Central memory CD8-positive, alpha-beta T cell (primary cell): ENCODE data around the gene IFT122.

Source experiments
- ATAC-seq: fragments of 150-1000 bp; cut with Tn5 transposase; replicated peaks from 2 replicates; pipeline ENCODE4 v1.10.0; 2022; ENCODE audit warnings: mild to moderate bottlenecking, moderate FRiP score, moderate number of reproducible peaks; ENCODE audit not compliant: poor library complexity, severe bottlenecking; ENCODE audit errors: extremely low read depth
- DNase-seq, 2 donors: peaks; one replicate each; pipeline ENCODE4 v3.0.0; 2021; ENCODE audit warnings: low spot score in 2 of 2
- H3K27ac Mint-ChIP-seq: one replicate; pipeline ENCODE4 v1.8.0; 2022; ENCODE audit warnings: low read depth, mild to moderate bottlenecking, moderate library complexity, mixed read lengths
- H3K27me3 Mint-ChIP-seq: one replicate; pipeline ENCODE4 v1.8.0; 2022; ENCODE audit warnings: mixed read lengths
- H3K36me3 Mint-ChIP-seq: one replicate; pipeline ENCODE4 v1.8.0; 2022; ENCODE audit warnings: mild to moderate bottlenecking, moderate library complexity, mixed read lengths; ENCODE audit not compliant: insufficient read depth
- H3K4me1 Mint-ChIP-seq: one replicate; pipeline ENCODE4 v1.8.0; 2022; ENCODE audit warnings: mixed read lengths
- H3K4me3 Mint-ChIP-seq: one replicate; pipeline ENCODE4 v1.8.0; 2022; ENCODE audit warnings: mild to moderate bottlenecking, moderate library complexity, mixed read lengths
- H3K9me3 Mint-ChIP-seq: one replicate; pipeline ENCODE4 v1.8.0; 2022; ENCODE audit warnings: mixed read lengths

IFT122 gene

GRCh38 chr3:129429602-129430001, 10.4 kb upstream of the IFT122 start:
- no peak for ATAC-seq
- peaks cover 36% of the 10 kb centered on the region for H3K36me3 Mint-ChIP-seq
- no peak for DNase-seq
- H3K27ac Mint-ChIP-seq, result no peak overlapping the region
- H3K4me3 Mint-ChIP-seq, result no peak overlapping the region
- no peaks in the 10 kb centered on the region for H3K9me3 Mint-ChIP-seq
- no peaks in the 10 kb centered on the region for H3K27me3 Mint-ChIP-seq
- peaks cover 14% of the 10 kb centered on the region for H3K4me1 Mint-ChIP-seq

- DNase-seq (no peak), ATAC-seq (no peak)
- Mint-ChIP-seq H3K9me3 (no peaks in the 10 kb centered on the region), H3K4me1 (peaks cover 33% of the 10 kb centered on the region), H3K27ac (no peak overlapping the region), H3K4me3 (no peak overlapping the region), H3K27me3 (no peaks in the 10 kb centered on the region), H3K36me3 (peaks cover 49% of the 10 kb centered on the region)
These were observed 8.0 kb upstream of the IFT122 start for GRCh38 chr3:129432036-129432435.

- peaks cover 32% of the 10 kb centered on the region for H3K4me1 Mint-ChIP-seq
These were observed 7.4 kb upstream of the IFT122 start for GRCh38 chr3:129432671-129433070.

GRCh38 chr3:129433565-129433964, 6.5 kb upstream of the IFT122 start:
- H3K4me1 Mint-ChIP-seq, result peaks cover 32% of the 10 kb centered on the region
- H3K36me3 Mint-ChIP-seq, result peaks cover 49% of the 10 kb centered on the region
- no peak overlapping the region for H3K4me3 Mint-ChIP-seq
- H3K27me3 Mint-ChIP-seq, result no peaks in the 10 kb centered on the region
- DNase-seq, result no peak
- H3K9me3 Mint-ChIP-seq, result no peaks in the 10 kb centered on the region
- no peak overlapping the region for H3K27ac Mint-ChIP-seq
- ATAC-seq, result no peak

More at GRCh38 chr3:129432671-129433070, 7.4 kb upstream of the IFT122 start:
- Mint-ChIP-seq H3K27me3 (no peaks in the 10 kb centered on the region), H3K4me3 (no peak overlapping the region), H3K36me3 (peaks cover 49% of the 10 kb centered on the region), H3K27ac (no peak overlapping the region), H3K9me3 (no peaks in the 10 kb centered on the region)
- no peak for ATAC-seq
- DNase-seq, result no peak

- Mint-ChIP-seq H3K4me1 (peaks cover 32% of the 10 kb centered on the region), H3K4me3 (no peak overlapping the region), H3K27ac (no peak overlapping the region), H3K9me3 (no peaks in the 10 kb centered on the region), H3K36me3 (peaks cover 49% of the 10 kb centered on the region), H3K27me3 (no peaks in the 10 kb centered on the region)
- no peak for ATAC-seq
- DNase-seq, result no peak
These were observed 5.9 kb upstream of the IFT122 start for GRCh38 chr3:129434140-129434539.

GRCh38 chr3:129435367-129435766, 4.7 kb upstream of the IFT122 start:
- no peaks in the 10 kb centered on the region for H3K27me3 Mint-ChIP-seq
- H3K27ac Mint-ChIP-seq, result no peak overlapping the region
- H3K36me3 Mint-ChIP-seq, result peaks cover 55% of the 10 kb centered on the region
- H3K9me3 Mint-ChIP-seq, result no peaks in the 10 kb centered on the region
- H3K4me3 Mint-ChIP-seq, result no peak overlapping the region
- no peak for ATAC-seq
- no peak for DNase-seq
- H3K4me1 Mint-ChIP-seq, result peaks cover 36% of the 10 kb centered on the region

GRCh38 chr3:129439226-129439816, 703 bp upstream of the IFT122 start:
- H3K4me1 Mint-ChIP-seq, result peaks cover 62% of the 10 kb centered on the region

GRCh38 chr3:129440618-129441190, 680 bp downstream of the IFT122 start:
- Mint-ChIP-seq H3K4me1 (peaks cover 56% of the 10 kb centered on the region), H3K9me3 (no peaks in the 10 kb centered on the region), H3K27me3 (no peaks in the 10 kb centered on the region), H3K36me3 (peaks cover 26% of the 10 kb centered on the region), H3K4me3 (peak overlapping the region; percentile 83), H3K27ac (peak overlapping the region; percentile 94)
- ATAC-seq (peak; percentile 63), DNase-seq (no peak)

More at GRCh38 chr3:129439226-129439816, 703 bp upstream of the IFT122 start:
- Mint-ChIP-seq H3K4me3 (peak overlapping the region; percentile 83), H3K27ac (peak overlapping the region; percentile 94), H3K27me3 (no peaks in the 10 kb centered on the region), H3K9me3 (no peaks in the 10 kb centered on the region), H3K36me3 (peaks cover 35% of the 10 kb centered on the region)
- peak in 1 of 2 donors; percentile 16 for DNase-seq
- peak; percentile 11 for ATAC-seq

- peak overlapping the region; percentile 83 for H3K4me3 Mint-ChIP-seq
- H3K27me3 Mint-ChIP-seq, result no peaks in the 10 kb centered on the region
- ATAC-seq (no peak), DNase-seq (no peak)
- peaks cover 25% of the 10 kb centered on the region for H3K36me3 Mint-ChIP-seq
- peak overlapping the region; percentile 94 for H3K27ac Mint-ChIP-seq
- peaks cover 51% of the 10 kb centered on the region for H3K4me1 Mint-ChIP-seq
- no peaks in the 10 kb centered on the region for H3K9me3 Mint-ChIP-seq
These were observed 1.2 kb downstream of the IFT122 start for GRCh38 chr3:129441215-129441614.

GRCh38 chr3:129441782-129442181, 1.8 kb downstream of the IFT122 start:
- Mint-ChIP-seq H3K27me3 (no peaks in the 10 kb centered on the region), H3K4me1 (peaks cover 45% of the 10 kb centered on the region), H3K9me3 (no peaks in the 10 kb centered on the region), H3K27ac (peak overlapping the region; percentile 94), H3K36me3 (peaks cover 21% of the 10 kb centered on the region), H3K4me3 (peak overlapping the region; percentile 83)
- ATAC-seq (no peak), DNase-seq (no peak)

- DNase-seq, result no peak
- H3K4me1 Mint-ChIP-seq, result peaks cover 42% of the 10 kb centered on the region
- peaks cover 19% of the 10 kb centered on the region for H3K36me3 Mint-ChIP-seq
- H3K4me3 Mint-ChIP-seq, result no peak overlapping the region
- no peaks in the 10 kb centered on the region for H3K27me3 Mint-ChIP-seq
- H3K27ac Mint-ChIP-seq, result peak overlapping the region; percentile 94
- ATAC-seq, result no peak
- H3K9me3 Mint-ChIP-seq, result no peaks in the 10 kb centered on the region
These were observed 2.5 kb downstream of the IFT122 start for GRCh38 chr3:129442486-129442885.

- no peaks in the 10 kb centered on the region for H3K9me3 Mint-ChIP-seq
- H3K36me3 Mint-ChIP-seq, result peaks cover 16% of the 10 kb centered on the region
- H3K27me3 Mint-ChIP-seq, result no peaks in the 10 kb centered on the region
- H3K27ac Mint-ChIP-seq, result peak overlapping the region; percentile 94
- peaks cover 37% of the 10 kb centered on the region for H3K4me1 Mint-ChIP-seq
- H3K4me3 Mint-ChIP-seq, result no peak overlapping the region
- DNase-seq (no peak), ATAC-seq (no peak)
These were observed 2.9 kb downstream of the IFT122 start for GRCh38 chr3:129442947-129443346.

GRCh38 chr3:129445471-129445870, 5.4 kb downstream of the IFT122 start:
- DNase-seq, result no peak
- Mint-ChIP-seq H3K9me3 (no peaks in the 10 kb centered on the region), H3K27me3 (no peaks in the 10 kb centered on the region), H3K27ac (no peak overlapping the region), H3K4me1 (peaks cover 26% of the 10 kb centered on the region), H3K36me3 (peaks cover 4% of the 10 kb centered on the region), H3K4me3 (no peak overlapping the region)
- ATAC-seq, result no peak
